Endothelial cell of umbilical vein (primary cell): ENCODE results near the gene TSEN34. TPM values are rescaled to one million over a fixed set of nuclear protein-coding genes. Genes with fewer than 3 reads are reported as not detected.
"Not testable (repeated sequence)": the region's sequence is repeated elsewhere in the genome, so short reads cannot be mapped to it uniquely, and the experiment has no call there.

ENCODE experiments used
- BruUV-seq: library from RNA; stranded (reverse); fragments of 400-500 nt; replicated peaks from 2 replicates; lab custom pipeline; 2021; lab: Mats Ljungman, UMichigan
- CTCF ChIA-PET: fragments of 300-600, 350-600 bp; sonication (Branson Sonifier 250); formaldehyde crosslinking; loops from one replicate; lab custom pipeline; 2021; ENCODE audit warnings: antibody characterized with exemption, inconsistent platforms; lab: Charles Lee
- POLR2A ChIA-PET: fragments of 300-600, 350-600 bp; sonication (Branson Sonifier 250); formaldehyde crosslinking; loops from one replicate; lab custom pipeline; 2021; ENCODE audit warnings: antibody characterized with exemption, inconsistent platforms; lab: Charles Lee
- DNase-seq: peaks from one replicate; pipeline ENCODE4 v3.0.0-alpha.2; 2011; ENCODE audit warnings: low read depth, low spot score
- FAIRE-seq: peaks from 2 replicates; lab custom pipeline; 2011; peaks lifted over from hg19 to GRCh38; lab: Jason Lieb, UNC
- H2AFZ ChIP-seq: 2 replicates; pipeline ENCODE4 v1.6.0; 2012; ENCODE audit warnings: low read depth, low read length, control low read depth, inconsistent platforms
- H3K27ac ChIP-seq: 2 replicates; pipeline ENCODE4 v1.5.1; 2011; ENCODE audit warnings: low read depth, mild to moderate bottlenecking, control low read depth, low read length, moderate library complexity; ENCODE audit not compliant: insufficient read depth
- H3K27me3 ChIP-seq, 2 experiments: 2 replicates each; pipeline versions ENCODE4 v1.6.0 to v1.6.1; 2011; ENCODE audit warnings: low read length in 2 of 2, mixed read lengths in 1 of 2; ENCODE audit not compliant: control insufficient read depth in 2 of 2, insufficient read depth in 2 of 2
- H3K36me3 ChIP-seq, 2 experiments: 2 replicates in 1 of 2; 3 replicates in 1 of 2; pipeline ENCODE4 v1.5.1; 2011; ENCODE audit warnings: low read length in 2 of 2, mild to moderate bottlenecking in 1 of 2, moderate library complexity in 1 of 2; ENCODE audit not compliant: control insufficient read depth in 2 of 2, insufficient read depth in 2 of 2; ENCODE audit errors: extremely low read depth in 1 of 2
- H3K4me1 ChIP-seq: 3 replicates; pipeline ENCODE4 v1.5.1; 2011; ENCODE audit warnings: mild to moderate bottlenecking, low read length; ENCODE audit not compliant: control insufficient read depth, insufficient read depth; ENCODE audit errors: extremely low read depth
- H3K4me2 ChIP-seq: 2 replicates; pipeline ENCODE4 v1.6.1; 2011; ENCODE audit warnings: low read length, control low read depth, mixed read lengths; ENCODE audit not compliant: insufficient read depth
- H3K4me3 ChIP-seq, 3 experiments: fragments of 200-600 bp in 1 of 3; sonication (generic), shearing (Covaris generic) in 1 of 3; replicated peaks in 1 of 3; 2 replicates each; pipeline ENCODE4 v1.5.1; 2011 to 2016; ENCODE audit warnings: control low read depth in 3 of 3, low read length in 3 of 3, mild to moderate bottlenecking in 2 of 3, inconsistent platforms in 1 of 3, low read depth in 1 of 3, moderate library complexity in 1 of 3; ENCODE audit not compliant: insufficient read depth in 1 of 3
- H3K79me2 ChIP-seq: 2 replicates; pipeline ENCODE4 v1.6.0; 2012; ENCODE audit warnings: low read length, inconsistent platforms; ENCODE audit not compliant: control insufficient read depth, insufficient read depth
- H3K9ac ChIP-seq: replicated peaks from 2 replicates; pipeline ENCODE3; 2011; ENCODE audit warnings: low read length, control low read depth; ENCODE audit not compliant: insufficient read depth; ENCODE audit errors: extremely low read depth
- H3K9me1 ChIP-seq: replicated peaks from 3 replicates; pipeline ENCODE4 v1.6.0; 2011; ENCODE audit warnings: mild to moderate bottlenecking, low read length; ENCODE audit not compliant: control insufficient read depth, insufficient read depth; ENCODE audit errors: extremely low read depth
- H3K9me3 ChIP-seq: replicated peaks from 2 replicates; pipeline ENCODE4 v1.5.1; 2012; ENCODE audit warnings: low read length, inconsistent platforms; ENCODE audit not compliant: control insufficient read depth, insufficient read depth
- H4K20me1 ChIP-seq: replicated peaks from 2 replicates; pipeline ENCODE3; 2011; ENCODE audit warnings: mild to moderate bottlenecking, low read length; ENCODE audit not compliant: control insufficient read depth, insufficient read depth; ENCODE audit errors: extremely low read depth
- CTCF ChIP-seq, 2 donors: IDR thresholded peaks; 1 replicate in 1 of 2; 2 replicates in 1 of 2; pipeline ENCODE4 v1.5.1; 2011; ENCODE audit warnings: low read length in 2 of 2, mild to moderate bottlenecking in 2 of 2, moderate library complexity in 2 of 2, control low read depth in 1 of 2, inconsistent platforms in 1 of 2, low read depth in 1 of 2; ENCODE audit not compliant: insufficient read depth in 1 of 2; ENCODE audit errors: extremely low read depth in 1 of 2
- EZH2 ChIP-seq: IDR thresholded peaks from 2 replicates; pipeline ENCODE4 v1.6.1; 2012; ENCODE audit warnings: borderline replicate concordance, low read depth, mild to moderate bottlenecking, moderate library complexity, low read length, inconsistent platforms; ENCODE audit not compliant: severe bottlenecking
- MYC ChIP-seq: IDR thresholded peaks from one replicate; pipeline ENCODE4 v1.6.1; 2011; ENCODE audit warnings: mild to moderate bottlenecking, low read depth, low read length
- POLR2A ChIP-seq: IDR thresholded peaks from 2 replicates; pipeline ENCODE4 v1.6.1; 2012; ENCODE audit warnings: low read depth, mild to moderate bottlenecking, control low read depth, low read length
- dilution Hi-C: fragments of 300-500 bp; cut with MboI; formaldehyde crosslinking; loops from one replicate; pipeline ENCODE4 v1.15.0; 2019; ENCODE audit warnings: low sequenced_read_pairs; ENCODE audit not compliant: extremely low pct_ligation_motif_present
- intact Hi-C: fragments of 100-400 bp; cut with micrococcal nuclease; formaldehyde crosslinking; loops from one replicate; pipeline ENCODE4 v1.10.0; 2022
- polyA plus RNA-seq, 4 experiments: library from polyadenylated mRNA; depleted of rRNA in 3 of 4; stranded (reverse) in 3 of 4; unstranded in 1 of 4; fragments of >200 nt; gene quantifications; 2 replicates each; pipeline versions ENCODE4 v1.2.1 to v1.2.3, GENCODE V29; 2011 to 2012; ENCODE audit warnings: missing spikeins in 1 of 4
- total RNA-seq: library from RNA; stranded (reverse); gene quantifications from 2 replicates; pipeline ENCODE4 v1.2.3, GENCODE V29; 2021

TSEN34 gene
- total and polyA plus RNA-seq, 2 donors (not counting 3 experiments of a cell fraction or from before 2014, with no cell fraction given) = 40.7 to 81.9 TPM

- Histone ChIP-seq H3K79me2 (no peaks in the 10 kb centered on the region), H4K20me1 (no peaks in the 10 kb centered on the region), H3K9ac (no peak overlapping the region), H3K36me3 (no peaks in the 10 kb centered on the region), H3K9me1 (no peaks in the 10 kb centered on the region), H3K27ac (no peak overlapping the region), H2AFZ (no peak overlapping the region), H3K4me1 (no peaks in the 10 kb centered on the region), H3K27me3 (no peaks in the 10 kb centered on the region), H3K4me3 (no peak overlapping the region), H3K4me2 (no peak overlapping the region), H3K9me3 (no peaks in the 10 kb centered on the region)
- no peak for DNase-seq
- dilution Hi-C loops = no loop called here
- FAIRE-seq = no peak
- ChIA-PET CTCF (no interaction called here), POLR2A (no interaction called here)
- no TSS peak for BruUV-seq
- TF ChIP-seq MYC = no peak
- TF ChIP-seq CTCF (IDR thresholded peaks at IDR 0.05; ENCODE audit: extremely low read depth in 1 of 2, insufficient read depth in 1 of 2, low read depth in 1 of 2, low read length in 2 of 2) = no peak
- no peak for TF ChIP-seq POLR2A
- TF ChIP-seq EZH2 = no peak
- intact Hi-C loops = no loop called here
Measured at GRCh38 chr19:54218960-54219661, 28.0 kb downstream of the TSEN34 start.

- H3K79me2 ChIP-seq, H3K9ac ChIP-seq, H3K27me3 ChIP-seq, H4K20me1 ChIP-seq, H3K4me1 ChIP-seq, DNase-seq, H3K4me2 ChIP-seq, H3K36me3 ChIP-seq, H3K4me3 ChIP-seq, H3K9me3 ChIP-seq, intact Hi-C loops, H2AFZ ChIP-seq, FAIRE-seq, CTCF ChIA-PET, dilution Hi-C loops, H3K27ac ChIP-seq, BruUV-seq, H3K9me1 ChIP-seq, POLR2A ChIA-PET: not testable (repeated sequence)
Measured at GRCh38 chr19:54219702-54220101, 28.6 kb downstream of the TSEN34 start.

GRCh38 chr19:54221947-54222346 is 30.8 kb downstream of the TSEN34 start:
- H3K27me3 ChIP-seq, H3K9me3 ChIP-seq, H3K36me3 ChIP-seq, H2AFZ ChIP-seq, H3K9me1 ChIP-seq, dilution Hi-C loops, H3K4me3 ChIP-seq, DNase-seq, H3K27ac ChIP-seq, H3K79me2 ChIP-seq, POLR2A ChIA-PET, H4K20me1 ChIP-seq, BruUV-seq, H3K4me1 ChIP-seq, H3K4me2 ChIP-seq, FAIRE-seq, H3K9ac ChIP-seq: not testable (repeated sequence)
- CTCF ChIA-PET = interaction anchor here (1.4 kb wide), 1 partner anchor 45 kb away, joined by 4 read pairs; no protein-coding TSS in a partner anchor
- intact Hi-C loops = loop anchor here (2.0 kb wide), 1 partner anchor 19 kb away; no protein-coding TSS in a partner anchor
